ENCODE results near the gene TCERG1L. TPM values are rescaled to one million over a fixed set of nuclear protein-coding genes. Genes with fewer than 3 reads are reported as not detected.

The TCERG1L gene
- total RNA-seq, 1 donor from 2014 or later, result not detected

DNA sequence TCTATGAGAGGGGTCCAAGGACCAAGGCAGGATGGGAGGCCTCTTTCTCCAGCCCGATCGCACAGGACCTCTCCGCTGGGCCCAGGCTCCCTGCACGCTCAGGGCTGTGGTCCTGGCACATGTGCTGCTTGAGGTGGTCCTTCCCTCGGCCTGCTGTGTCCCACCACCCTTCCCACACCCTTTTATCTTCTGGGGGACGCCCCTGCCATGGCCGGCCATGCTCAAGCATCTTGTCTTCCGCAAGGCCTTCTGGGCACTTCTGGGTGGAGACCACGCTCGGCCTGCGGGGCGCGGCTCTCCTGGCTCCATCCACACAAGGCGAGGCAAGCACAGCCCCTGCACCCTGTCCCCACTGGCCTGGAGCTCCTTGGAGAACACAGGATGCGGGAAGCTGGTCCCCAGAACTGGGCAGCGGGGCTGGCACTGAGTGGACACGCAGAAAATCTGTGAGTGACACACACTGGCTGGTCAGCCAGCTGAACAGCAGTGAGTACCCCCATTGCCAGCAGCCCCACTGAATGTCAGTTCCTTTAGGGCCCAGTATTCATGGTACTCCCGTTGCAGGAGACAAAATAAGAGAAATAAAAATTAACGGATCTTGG is 115.9 kb downstream of the TCERG1L start:
- intact Hi-C loops (cut with DNase I), result no loop called here
- H3K9me3 ChIP-seq, result no peaks in the 10 kb centered on the region
- no peaks in the 10 kb centered on the region for H3K27me3 ChIP-seq (ENCODE audit: low read depth)
- ATAC-seq (peak in 1 of 2 donors; percentile 43), DNase-seq (no peak)
- no peaks in the 10 kb centered on the region for H3K36me3 ChIP-seq
- no peak overlapping the region for H3K27ac ChIP-seq
- H3K4me1 ChIP-seq, result no peaks in the 10 kb centered on the region
- TF ChIP-seq, protein P1, sequence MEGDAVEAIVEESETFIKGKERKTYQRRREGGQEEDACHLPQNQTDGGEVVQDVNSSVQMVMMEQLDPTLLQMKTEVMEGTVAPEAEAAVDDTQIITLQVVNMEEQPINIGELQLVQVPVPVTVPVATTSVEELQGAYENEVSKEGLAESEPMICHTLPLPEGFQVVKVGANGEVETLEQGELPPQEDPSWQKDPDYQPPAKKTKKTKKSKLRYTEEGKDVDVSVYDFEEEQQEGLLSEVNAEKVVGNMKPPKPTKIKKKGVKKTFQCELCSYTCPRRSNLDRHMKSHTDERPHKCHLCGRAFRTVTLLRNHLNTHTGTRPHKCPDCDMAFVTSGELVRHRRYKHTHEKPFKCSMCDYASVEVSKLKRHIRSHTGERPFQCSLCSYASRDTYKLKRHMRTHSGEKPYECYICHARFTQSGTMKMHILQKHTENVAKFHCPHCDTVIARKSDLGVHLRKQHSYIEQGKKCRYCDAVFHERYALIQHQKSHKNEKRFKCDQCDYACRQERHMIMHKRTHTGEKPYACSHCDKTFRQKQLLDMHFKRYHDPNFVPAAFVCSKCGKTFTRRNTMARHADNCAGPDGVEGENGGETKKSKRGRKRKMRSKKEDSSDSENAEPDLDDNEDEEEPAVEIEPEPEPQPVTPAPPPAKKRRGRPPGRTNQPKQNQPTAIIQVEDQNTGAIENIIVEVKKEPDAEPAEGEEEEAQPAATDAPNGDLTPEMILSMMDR (IDR thresholded peaks at IDR 0.05), result no peak
- H3K4me3 ChIP-seq, result no peak overlapping the region

DNA sequence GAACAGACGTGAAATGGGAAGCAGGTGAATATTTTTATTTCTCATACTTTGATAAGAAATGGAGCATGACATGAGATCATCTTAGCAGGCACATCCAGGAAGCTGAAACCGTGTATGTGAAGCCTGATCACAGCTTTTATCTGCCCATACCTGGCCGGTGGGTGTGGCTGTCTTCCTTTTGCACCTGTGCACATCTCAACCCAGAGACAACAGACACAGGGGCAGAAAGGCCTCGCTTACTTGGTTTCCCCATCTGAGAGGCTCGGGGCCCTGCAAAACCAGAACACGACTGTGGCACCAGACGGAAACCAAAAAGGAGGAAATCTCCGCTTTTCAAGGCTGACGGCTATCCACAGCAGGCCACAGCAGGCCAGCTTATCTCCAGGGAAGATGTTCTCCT is 116.4 kb downstream of the TCERG1L start:
- H3K4me1 ChIP-seq, result no peaks in the 10 kb centered on the region
- TF ChIP-seq, protein P1 (IDR thresholded peaks at IDR 0.05), result no peak
- no peaks in the 10 kb centered on the region for H3K27me3 ChIP-seq (ENCODE audit: low read depth)
- H3K9me3 ChIP-seq, result no peaks in the 10 kb centered on the region
- no peak for ATAC-seq
- intact Hi-C loops (cut with DNase I), result no loop called here
- no peak overlapping the region for H3K27ac ChIP-seq
- H3K36me3 ChIP-seq, result no peaks in the 10 kb centered on the region
- DNase-seq, result no peak
- no peak overlapping the region for H3K4me3 ChIP-seq

DNA sequence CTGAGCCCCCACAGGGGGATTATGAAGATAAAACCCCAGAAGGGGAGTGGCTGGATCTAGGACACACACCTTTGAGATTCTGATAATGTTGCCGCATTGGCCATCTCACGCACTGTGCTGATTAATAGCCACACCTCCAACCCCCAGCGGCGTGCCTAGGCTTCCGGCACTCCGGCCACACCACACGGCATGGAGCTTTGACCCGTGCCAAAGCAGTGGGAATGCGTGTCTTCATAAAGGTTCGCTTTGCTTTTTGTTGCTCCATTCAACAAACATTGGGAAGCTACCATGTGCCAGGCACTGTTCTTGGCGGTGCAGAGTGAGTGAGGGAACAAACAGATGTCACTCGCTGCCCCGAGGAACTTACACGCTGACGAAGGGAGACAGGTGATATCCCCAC is 117.6 kb downstream of the TCERG1L start:
- Histone ChIP-seq H3K36me3 (no peaks in the 10 kb centered on the region), H3K27ac (no peak overlapping the region), H3K4me3 (no peak overlapping the region), H3K9me3 (no peaks in the 10 kb centered on the region), H3K27me3 (ENCODE audit: low read depth) (no peaks in the 10 kb centered on the region), H3K4me1 (no peaks in the 10 kb centered on the region)
- DNase-seq (no peak), ATAC-seq (no peak)
- intact Hi-C loops (cut with DNase I), result no loop called here
- TF ChIP-seq, protein P1 (IDR thresholded peaks at IDR 0.05), result no peak

DNA sequence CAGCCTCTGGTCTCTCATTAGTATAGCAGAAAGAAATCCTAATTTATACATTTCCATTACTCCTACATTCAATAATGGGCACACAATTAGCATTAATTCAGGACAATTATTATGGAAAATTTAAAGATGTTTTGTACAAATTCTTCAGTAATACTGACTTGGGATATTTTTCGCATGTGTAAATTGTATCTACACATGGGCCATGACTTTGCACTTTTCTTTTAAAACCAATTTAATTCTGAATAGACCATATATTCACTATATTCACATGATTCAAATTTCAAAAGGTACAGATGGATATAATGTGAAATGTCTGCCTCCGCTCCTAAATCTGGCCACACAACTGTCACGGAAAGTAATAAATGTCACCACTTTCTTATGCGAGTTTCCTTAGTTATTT is 123.0 kb downstream of the TCERG1L start:
- Histone ChIP-seq H3K9me3 (no peaks in the 10 kb centered on the region), H3K4me3 (no peak overlapping the region), H3K27ac (no peak overlapping the region), H3K36me3 (no peaks in the 10 kb centered on the region), H3K27me3 (ENCODE audit: low read depth) (no peaks in the 10 kb centered on the region), H3K4me1 (no peaks in the 10 kb centered on the region)
- TF ChIP-seq, protein P1 (IDR thresholded peaks at IDR 0.05), result no peak
- ATAC-seq (no peak), DNase-seq (no peak)
- intact Hi-C loops (cut with DNase I), result no loop called here

DNA sequence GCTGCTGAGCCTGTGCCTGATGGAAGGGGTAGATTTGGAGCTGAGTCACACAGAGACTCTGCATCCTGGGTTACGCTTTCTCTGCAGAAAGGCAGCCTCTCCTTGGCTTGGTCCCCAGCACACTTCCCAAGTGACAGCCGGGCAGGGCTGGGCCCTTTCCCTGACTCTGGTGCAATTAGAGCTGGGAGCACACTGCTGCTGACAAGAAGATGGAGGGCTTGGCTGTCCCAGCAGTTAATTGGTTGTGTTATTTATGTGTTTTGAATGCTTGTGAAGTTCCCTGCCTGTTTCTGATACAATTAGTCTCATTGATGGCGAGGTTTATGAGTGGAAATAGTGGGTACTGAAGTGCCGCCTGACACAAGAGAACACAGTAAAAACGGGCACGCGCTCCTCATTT is 123.6 kb downstream of the TCERG1L start:
- H3K4me3 ChIP-seq, result no peak overlapping the region
- intact Hi-C loops (cut with DNase I), result no loop called here
- H3K27me3 ChIP-seq (ENCODE audit: low read depth), result no peaks in the 10 kb centered on the region
- H3K36me3 ChIP-seq, result no peaks in the 10 kb centered on the region
- H3K4me1 ChIP-seq, result no peaks in the 10 kb centered on the region
- H3K27ac ChIP-seq, result no peak overlapping the region
- TF ChIP-seq, protein P1 (IDR thresholded peaks at IDR 0.05), result no peak
- no peak for DNase-seq
- H3K9me3 ChIP-seq, result no peaks in the 10 kb centered on the region
- ATAC-seq, result no peak
